ENCODE data around the gene HS6ST3.

GRCh38 chr13:96662036-96662435 lies 572.1 kb downstream of the HS6ST3 start:
- TF ChIP-seq CTCF (IDR thresholded peaks at IDR 0.05) (no peak), POLR2A (IDR thresholded peaks at IDR 0.05) (no peak)
